Immature natural killer cell (primary cell): Measurements from ENCODE around the gene PDIA2. TPM values are rescaled to one million over a fixed set of nuclear protein-coding genes. Genes with fewer than 3 reads are reported as not detected.

Experiments used
- polyA plus RNA-seq, 3 donors: library from polyadenylated mRNA; unstranded; fragments of 300-500 nt; fragmentation: Illumina TruSeq; gene quantifications; one replicate each; pipeline ENCODE4 v1.2.3, GENCODE V29; 2021

The PDIA2 gene
- polyA plus RNA-seq, 3 donors from 2014 or later = not detected

Other genes with a start within 250 kb of the PDIA2 start
- 10 to 100 TPM; 26.9 to 40.7 (median 34.6) TPM for gene POLR3K, start 229.6 kb upstream of the PDIA2 start, polyA plus RNA-seq
- gene SNRNP25, start 229.3 kb upstream of the PDIA2 start, polyA plus RNA-seq = 10 to 100 TPM; 22.0 to 51.1 (median 30.7) TPM
- under 1 TPM in 1 of 3 donors, not detected in 2; 0.24 TPM for gene RHBDF1, start 210.5 kb upstream of the PDIA2 start, polyA plus RNA-seq
- gene MPG, start 204.9 kb upstream of the PDIA2 start, polyA plus RNA-seq = 100 to 1,000 TPM in 2 of 3 donors, 10 to 100 TPM in 1; 96.0 to 134 (median 106) TPM
- 10 to 100 TPM; 13.3 to 28.6 (median 27.0) TPM for gene NPRL3, start 144.5 kb upstream of the PDIA2 start, polyA plus RNA-seq
- not detected for gene HBZ, start 130.5 kb upstream of the PDIA2 start, polyA plus RNA-seq
- 1 to 10 TPM in 1 of 3 donors, not detected in 2; 2.5 TPM for gene HBM, start 117.2 kb upstream of the PDIA2 start, polyA plus RNA-seq
- 100 to 1,000 TPM; 202 to 797 (median 725) TPM for gene HBA2, start 110.3 kb upstream of the PDIA2 start, polyA plus RNA-seq
- 100 to 1,000 TPM in 2 of 3 donors, 10 to 100 TPM in 1; 70.7 to 207 (median 119) TPM for gene HBA1, start 106.5 kb upstream of the PDIA2 start, polyA plus RNA-seq
- gene HBQ1, start 102.7 kb upstream of the PDIA2 start, polyA plus RNA-seq = 10 to 100 TPM in 1 of 3 donors, 1 to 10 TPM in 2; 4.9 to 10.3 (median 8.9) TPM
- gene LUC7L, start 53.7 kb upstream of the PDIA2 start, polyA plus RNA-seq = 10 to 100 TPM in 2 of 3 donors, 1 to 10 TPM in 1; 4.5 to 15.0 (median 10.4) TPM
- gene FAM234A, start 48.3 kb upstream of the PDIA2 start, polyA plus RNA-seq = 10 to 100 TPM; 19.3 to 56.6 (median 24.4) TPM
- not detected for gene RGS11, start 7.2 kb upstream of the PDIA2 start, polyA plus RNA-seq
- gene ARHGDIG, start 2.6 kb upstream of the PDIA2 start, polyA plus RNA-seq = not detected
- gene AXIN1, start 69.6 kb downstream of the PDIA2 start, polyA plus RNA-seq = 10 to 100 TPM in 1 of 3 donors, 1 to 10 TPM in 2; 1.9 to 12.5 (median 5.2) TPM
- 100 to 1,000 TPM in 2 of 3 donors, 10 to 100 TPM in 1; 98.6 to 139 (median 106) TPM for gene MRPL28, start 87.4 kb downstream of the PDIA2 start, polyA plus RNA-seq
- gene PGAP6, start 98.8 kb downstream of the PDIA2 start, polyA plus RNA-seq = 10 to 100 TPM; 16.0 to 35.9 (median 23.7) TPM
- 10 to 100 TPM; 30.4 to 53.7 (median 36.5) TPM for gene NME4, start 114.0 kb downstream of the PDIA2 start, polyA plus RNA-seq
- gene DECR2, start 118.7 kb downstream of the PDIA2 start, polyA plus RNA-seq = 10 to 100 TPM in 1 of 3 donors, 1 to 10 TPM in 2; 3.6 to 12.9 (median 5.4) TPM
- gene RAB11FIP3, start 142.5 kb downstream of the PDIA2 start, polyA plus RNA-seq = 1 to 10 TPM in 2 of 3 donors, under 1 TPM in 1; 0.04 to 3.7 (median 1.8) TPM
- gene CAPN15, start 244.5 kb downstream of the PDIA2 start, polyA plus RNA-seq = 10 to 100 TPM in 2 of 3 donors, 1 to 10 TPM in 1; 9.2 to 30.7 (median 10.1) TPM